ENCODE results near the gene CDC42EP2.

DNA sequence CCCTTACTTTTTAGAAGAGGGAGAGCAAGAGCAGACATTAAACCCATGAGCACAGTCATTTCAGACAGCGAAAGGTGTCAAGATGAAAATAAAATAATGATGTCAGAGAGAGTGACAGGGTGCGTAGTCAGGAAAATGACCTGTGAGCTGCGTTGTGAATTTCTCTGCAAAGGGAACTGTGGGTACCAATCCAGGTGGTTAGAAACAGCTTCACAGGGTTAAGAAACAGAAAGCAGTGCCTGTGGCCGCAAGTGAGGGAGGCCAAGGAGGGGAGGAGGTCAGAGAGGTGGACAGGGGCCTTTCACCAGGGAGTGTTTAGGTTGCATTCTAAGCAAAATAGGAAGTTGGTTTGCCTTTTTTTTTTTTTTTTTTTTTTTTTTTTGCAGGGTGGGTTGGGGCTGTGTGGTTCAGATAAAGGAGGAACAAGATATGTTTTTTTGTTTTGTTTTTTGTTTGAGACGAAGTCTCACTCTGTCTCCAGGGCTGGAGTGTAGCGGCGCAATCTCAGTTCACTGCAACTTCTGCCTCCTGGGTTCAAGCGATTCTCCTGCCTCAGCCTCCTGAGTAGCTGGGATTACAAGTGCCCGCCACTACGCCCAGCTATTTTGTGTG, 47.8 kb downstream of the CDC42EP2 start:
- TF ChIP-seq POLR2A (IDR thresholded peaks at IDR 0.05; ENCODE audit: low read length) (no peak), GATA1 (IDR thresholded peaks at IDR 0.05; ENCODE audit: low read depth, low read length) (no peak)
